GM12873 (cell line): ENCODE measurements around the gene C1QB.

ENCODE experiments used
- CTCF ChIP-seq: IDR thresholded peaks from 2 replicates; pipeline ENCODE4 v1.5.1; 2012; ENCODE audit warnings: low read depth, mild to moderate bottlenecking, moderate library complexity, low read length, control low read depth; ENCODE audit not compliant: insufficient read depth; ENCODE audit errors: missing control alignments

Gene C1QB

GRCh38 chr1:22652881-22653316, at the start of gene C1QB:
C1QB (plus strand) TSS chr1:22653236; CDS start chr1:22659463, 6,227 bp downstream.
- TF ChIP-seq CTCF: no peak

GRCh38 chr1:22606161-22606560, 46.9 kb upstream of the C1QB start:
- TF ChIP-seq CTCF: no peak

- TF ChIP-seq CTCF: no peak
Measured at GRCh38 chr1:22607154-22607553, 45.9 kb upstream of the C1QB start.

- no peak for TF ChIP-seq CTCF
Measured at GRCh38 chr1:22608361-22608760, 44.7 kb upstream of the C1QB start.

- TF ChIP-seq CTCF: no peak
Measured at GRCh38 chr1:22609291-22609690, 43.7 kb upstream of the C1QB start.

- TF ChIP-seq CTCF: no peak
Measured at GRCh38 chr1:22611530-22611947, 41.5 kb upstream of the C1QB start.

GRCh38 chr1:22612671-22613571, 40.1 kb upstream of the C1QB start:
- no peak for TF ChIP-seq CTCF
